GM21367 (cell line): ENCODE measurements around the gene ZCWPW1.
"Not testable (repeated sequence)": the region's sequence is repeated elsewhere in the genome, so short reads cannot be mapped to it uniquely, and the experiment has no call there.

Experiments
- ATAC-seq: cut with Tn5 transposase; IDR thresholded peaks from one replicate; pipeline ENCODE4 v1.9.1; 2021; ENCODE audit not compliant: unreplicated experiment

Gene ZCWPW1

DNA sequence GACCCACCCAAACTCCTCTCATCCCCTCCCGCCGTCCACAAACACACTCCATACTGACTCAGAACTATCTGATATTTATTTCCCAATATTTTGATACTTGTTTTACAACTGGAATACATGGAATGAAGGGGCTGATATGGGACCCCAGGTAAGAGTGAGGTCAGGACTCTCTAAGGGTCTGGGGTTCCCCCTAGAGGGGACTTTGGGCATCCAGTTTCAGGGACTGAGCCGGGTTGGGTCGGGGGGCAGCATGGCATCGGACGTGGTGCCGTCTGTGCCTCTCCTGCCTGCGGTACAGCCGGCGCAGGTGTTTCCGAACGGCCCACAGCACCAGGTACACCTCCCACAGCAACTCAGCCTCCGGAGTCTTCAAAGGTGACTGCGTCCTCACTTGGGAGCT lies 28.1 kb upstream of the ZCWPW1 start:
- ATAC-seq: no peak

DNA sequence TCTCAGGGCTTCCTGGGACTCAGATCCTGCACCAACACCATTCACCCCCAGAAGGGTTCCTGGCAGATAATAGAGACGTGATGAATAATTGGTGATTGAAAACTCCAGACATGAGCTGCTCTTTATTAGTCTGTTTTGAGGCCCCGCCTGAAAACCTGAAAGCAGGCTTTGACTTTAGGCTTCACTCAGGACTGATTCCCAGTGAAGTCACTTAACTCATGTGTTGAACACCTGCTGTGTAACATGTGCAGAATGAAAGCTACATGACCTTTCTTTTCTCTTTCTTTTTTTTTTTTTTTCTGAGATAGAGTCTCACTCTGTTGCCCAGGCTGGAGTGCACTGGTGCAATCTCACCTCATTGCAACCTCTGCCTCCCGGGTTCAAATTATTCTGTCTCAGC lies 26.7 kb upstream of the ZCWPW1 start:
- no peak for ATAC-seq

DNA sequence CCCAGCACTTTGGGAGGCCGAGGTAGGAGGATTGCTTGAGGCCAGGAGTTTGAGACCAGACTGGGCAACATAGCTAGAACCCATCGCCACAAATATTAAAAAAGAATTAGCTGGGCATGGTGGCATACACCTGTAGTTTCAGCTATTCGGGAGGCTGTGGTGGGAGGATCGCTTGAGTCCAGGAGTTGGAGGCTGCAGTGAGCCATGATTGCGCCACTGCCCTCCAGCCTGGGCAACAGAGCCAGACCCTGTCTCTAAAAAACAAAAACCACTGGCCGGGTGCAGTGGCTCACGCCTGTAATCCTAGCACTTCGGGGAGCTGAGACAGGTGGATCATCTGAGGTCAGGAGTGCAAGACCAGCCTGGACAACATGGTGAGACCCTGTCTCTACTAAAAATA lies 25.4 kb upstream of the ZCWPW1 start:
- not testable (repeated sequence) for ATAC-seq

DNA sequence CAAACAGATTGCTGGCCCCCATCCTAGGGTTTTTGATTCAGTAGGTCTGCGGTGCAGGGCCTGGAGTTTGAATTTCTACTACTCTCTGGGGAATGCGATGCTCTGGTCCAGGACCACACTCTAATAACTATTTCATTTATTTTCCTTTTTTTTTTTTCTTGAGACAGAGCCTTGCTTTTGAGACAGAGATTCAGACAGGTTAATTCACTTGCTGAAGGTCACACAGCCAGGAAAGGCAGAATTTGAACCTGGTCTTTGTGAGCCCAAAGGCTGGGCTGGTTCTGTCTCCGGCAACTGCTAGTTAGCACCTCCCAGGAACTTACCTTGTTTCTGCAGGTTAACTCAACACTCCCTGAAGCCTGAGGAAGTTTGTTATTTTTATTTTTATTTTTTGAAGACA lies 24.0 kb upstream of the ZCWPW1 start:
- ATAC-seq: no peak

GRCh38 chr7:100449190-100449795 lies 20.8 kb upstream of the ZCWPW1 start:
- no peak for ATAC-seq

- ATAC-seq: not testable (repeated sequence)
Measured at GRCh38 chr7:100447363-100447762, 18.9 kb upstream of the ZCWPW1 start.

GRCh38 chr7:100446040-100446439 lies 17.5 kb upstream of the ZCWPW1 start:
- ATAC-seq: no peak

GRCh38 chr7:100444311-100445278 lies 16.1 kb upstream of the ZCWPW1 start:
- no peak for ATAC-seq

DNA sequence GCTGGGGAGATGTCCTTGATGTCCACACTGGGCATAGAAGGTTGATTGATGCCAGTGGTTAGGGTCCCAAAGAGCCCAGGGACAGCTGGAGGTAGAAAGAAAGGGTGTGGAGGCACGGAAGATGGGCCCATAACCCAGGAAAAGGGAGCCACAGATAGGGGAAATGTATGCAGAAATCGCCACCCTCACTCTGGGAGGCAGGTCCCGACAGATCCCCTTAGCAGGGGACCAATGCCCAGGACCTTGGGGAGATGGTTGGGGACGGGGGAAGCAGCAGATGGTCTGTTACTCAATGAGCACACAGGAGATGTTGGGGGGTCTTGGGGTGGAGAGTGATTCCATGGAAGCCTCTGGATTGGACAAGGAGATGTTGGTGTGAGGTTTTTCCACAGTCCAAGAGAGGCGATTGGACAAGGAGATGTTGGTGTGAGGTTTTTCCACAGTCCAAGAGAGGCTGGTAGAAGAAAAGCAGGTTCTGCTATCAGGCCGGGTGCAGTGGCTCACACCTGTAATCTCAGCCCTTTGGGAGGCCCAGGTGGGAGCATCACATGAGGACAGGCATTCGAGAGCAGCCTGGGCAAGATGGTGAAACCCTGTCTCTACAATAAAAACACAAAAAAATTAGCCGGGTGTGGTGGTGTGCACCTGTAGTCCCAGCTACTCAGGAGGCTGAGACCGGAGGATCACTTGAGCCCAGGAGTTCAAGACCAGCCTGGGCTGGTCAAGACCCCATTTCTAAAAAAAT lies 14.8 kb upstream of the ZCWPW1 start:
- ATAC-seq: no peak

GRCh38 chr7:100441641-100442535 lies 13.4 kb upstream of the ZCWPW1 start:
- ATAC-seq: no peak

DNA sequence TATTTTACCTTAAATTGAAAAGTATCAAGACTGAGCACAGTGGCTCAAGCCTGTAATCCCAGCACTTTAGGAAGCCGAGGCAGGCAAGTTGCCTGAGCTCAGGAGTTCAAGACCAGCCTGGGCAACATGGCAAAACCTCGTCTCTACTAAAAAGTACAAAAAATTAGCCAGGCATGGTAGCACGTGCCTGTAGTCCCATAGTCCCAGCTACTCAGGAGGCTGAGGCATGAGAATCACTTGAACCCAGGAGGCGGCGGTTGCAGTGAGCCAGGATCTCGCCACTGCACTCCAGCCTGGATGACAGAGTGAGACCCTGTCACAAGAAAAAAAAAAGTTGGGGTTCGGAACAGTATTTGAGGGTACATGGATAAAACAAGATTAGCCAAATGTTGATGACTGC lies 10.7 kb upstream of the ZCWPW1 start:
- not testable (repeated sequence) for ATAC-seq

DNA sequence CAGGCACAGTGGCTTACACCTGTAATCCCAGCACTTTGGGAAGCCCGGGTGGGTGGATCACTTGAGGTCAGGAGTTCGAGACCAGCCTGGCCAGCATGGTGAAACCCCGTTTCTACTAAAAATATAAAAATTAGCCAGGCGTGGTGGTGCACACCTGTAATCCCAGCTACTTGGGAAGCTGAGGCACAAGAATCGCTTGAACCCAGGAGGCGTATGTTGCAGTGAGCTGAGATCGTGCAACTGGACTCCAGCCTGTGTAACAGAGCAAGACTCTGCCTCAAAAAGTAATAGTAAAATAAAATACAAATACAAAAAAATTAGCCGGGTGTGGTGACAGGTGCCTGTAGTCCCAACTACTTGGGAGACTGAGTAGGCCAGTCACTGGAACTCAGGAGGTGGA lies 10.2 kb upstream of the ZCWPW1 start:
- ATAC-seq: not testable (repeated sequence)

GRCh38 chr7:100438172-100438571 lies 9.7 kb upstream of the ZCWPW1 start:
- no peak for ATAC-seq

GRCh38 chr7:100437150-100438100 lies 8.9 kb upstream of the ZCWPW1 start:
- ATAC-seq: no peak

GRCh38 chr7:100435401-100436304 lies 7.2 kb upstream of the ZCWPW1 start:
- peak; percentile 25 for ATAC-seq

DNA sequence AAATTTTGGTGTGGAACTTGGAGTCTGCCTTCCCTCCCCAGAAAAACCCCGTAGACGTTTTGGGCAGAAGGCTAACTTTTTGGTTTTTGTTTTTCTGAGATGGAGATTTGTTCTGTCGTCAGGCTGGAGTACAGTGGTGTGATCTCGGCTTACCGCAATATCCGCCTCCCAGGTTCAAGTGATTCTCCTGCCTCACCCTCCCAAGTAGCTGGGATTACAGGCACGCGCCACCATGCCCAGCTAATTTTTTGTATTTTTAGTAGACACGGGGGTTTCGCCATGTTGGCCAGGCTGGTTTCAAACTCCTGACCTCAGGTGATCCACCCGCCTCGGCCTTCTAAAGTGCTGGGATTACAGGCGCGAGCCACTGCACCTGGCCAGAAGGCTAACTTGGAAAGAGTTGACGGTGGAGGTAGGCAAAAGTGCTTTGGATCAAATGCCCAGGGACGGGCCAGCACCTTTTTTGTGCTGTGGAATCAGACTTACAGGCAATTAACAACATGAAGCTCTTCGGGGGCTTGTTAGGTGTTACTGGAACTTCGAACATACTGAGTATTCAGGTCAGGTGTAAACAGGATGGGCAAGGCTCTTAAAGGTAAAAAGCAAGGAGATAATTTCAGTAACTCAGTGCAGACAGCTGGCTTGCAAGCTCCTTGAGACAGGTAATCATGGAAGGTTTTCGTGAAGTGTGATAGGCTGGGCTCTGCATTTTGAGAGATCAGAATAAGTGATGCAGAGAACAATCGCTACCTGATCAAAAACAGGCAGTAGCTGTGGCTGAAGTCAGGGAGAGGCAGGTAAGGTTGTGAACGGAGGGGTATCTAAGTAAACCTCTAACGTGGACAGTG lies 6.0 kb upstream of the ZCWPW1 start:
- ATAC-seq: no peak

DNA sequence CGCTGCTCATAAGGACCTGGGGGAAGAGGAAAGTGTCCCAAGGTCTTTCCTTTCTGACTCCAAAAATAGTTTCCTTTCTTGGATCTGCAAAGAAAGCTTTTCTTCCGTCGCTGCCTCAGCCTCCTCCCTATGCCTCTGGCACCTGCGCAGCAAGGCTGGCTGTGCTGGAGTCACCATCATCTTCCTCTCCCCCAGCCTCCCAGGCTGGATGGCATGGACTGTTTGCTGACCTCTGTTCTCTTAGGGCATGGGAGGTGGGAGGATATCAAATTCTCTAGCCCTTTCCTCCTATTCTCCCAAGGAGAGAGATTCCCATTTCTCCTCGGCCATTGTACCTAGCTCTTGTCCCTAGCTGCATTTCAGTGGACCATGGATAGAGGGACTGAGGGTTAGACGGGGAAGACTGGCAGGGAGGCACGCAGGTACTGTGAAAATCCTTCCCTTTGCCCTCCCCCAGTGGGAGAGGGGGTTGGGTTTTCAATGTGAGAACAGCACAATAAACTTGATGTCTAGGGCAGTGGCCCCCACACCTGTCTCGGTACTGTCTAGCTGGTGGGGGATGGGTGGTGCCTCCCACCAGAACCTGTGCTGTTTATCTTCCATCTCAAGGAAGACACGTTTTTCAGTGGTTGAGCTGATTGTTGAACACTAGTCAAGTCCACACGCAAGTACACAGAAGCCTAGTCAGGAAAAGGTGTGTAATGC lies 5.2 kb upstream of the ZCWPW1 start:
- ATAC-seq: no peak
